ENCODE measurements around the gene MYRIP.

DNA sequence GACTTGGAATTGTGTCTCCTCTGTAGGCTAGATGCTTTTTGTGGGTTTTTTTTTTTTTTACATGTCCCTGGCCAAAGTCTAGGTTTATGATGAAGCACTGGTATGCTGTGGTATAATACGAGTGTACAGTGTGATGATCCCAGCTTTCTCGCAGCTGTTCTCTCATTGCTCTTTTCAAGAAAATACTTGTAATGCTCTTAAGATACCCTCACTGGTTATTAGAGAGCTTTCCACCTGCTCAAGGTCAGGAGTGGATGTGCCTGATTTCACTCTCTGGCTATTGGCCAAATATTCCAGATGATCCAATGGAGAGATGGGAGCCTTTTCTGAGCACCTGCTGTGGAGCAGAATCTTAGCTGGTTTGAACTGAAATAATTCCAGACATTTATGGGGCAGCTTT, 215.1 kb downstream of the MYRIP start:
- TF ChIP-seq CREB5 (CRISPR knock-in tag; IDR thresholded peaks at IDR 0.05; ENCODE audit: low read depth) (no peak), ZFP3 (CRISPR knock-in tag; IDR thresholded peaks at IDR 0.05) (no peak), RARB (CRISPR knock-in tag; IDR thresholded peaks at IDR 0.05) (no peak), TCF4 (CRISPR knock-in tag; IDR thresholded peaks at IDR 0.05; ENCODE audit: borderline replicate concordance) (no peak), PATZ1 (CRISPR knock-in tag; IDR thresholded peaks at IDR 0.05; ENCODE audit: borderline replicate concordance) (no peak), SNAI2 (CRISPR knock-in tag; IDR thresholded peaks at IDR 0.05) (no peak), OSR1 (CRISPR knock-in tag; IDR thresholded peaks at IDR 0.05) (no peak), ZC3H10 (CRISPR knock-in tag; IDR thresholded peaks at IDR 0.05) (no peak), CSDC2 (CRISPR knock-in tag; IDR thresholded peaks at IDR 0.05) (no peak), ISL1 (CRISPR knock-in tag; IDR thresholded peaks at IDR 0.05) (no peak), PPARA (CRISPR knock-in tag; IDR thresholded peaks at IDR 0.05; ENCODE audit: borderline replicate concordance) (no peak)
